ENCODE results near the gene SFMBT2.
A peak's percentile ranks its signal among the peaks of the same experiment; 100 is the strongest.

SFMBT2 gene

GRCh38 chr10:7135188-7135587, 275.6 kb downstream of the SFMBT2 start:
- no peak for DNase-seq (ENCODE audit: low read depth)

DNA sequence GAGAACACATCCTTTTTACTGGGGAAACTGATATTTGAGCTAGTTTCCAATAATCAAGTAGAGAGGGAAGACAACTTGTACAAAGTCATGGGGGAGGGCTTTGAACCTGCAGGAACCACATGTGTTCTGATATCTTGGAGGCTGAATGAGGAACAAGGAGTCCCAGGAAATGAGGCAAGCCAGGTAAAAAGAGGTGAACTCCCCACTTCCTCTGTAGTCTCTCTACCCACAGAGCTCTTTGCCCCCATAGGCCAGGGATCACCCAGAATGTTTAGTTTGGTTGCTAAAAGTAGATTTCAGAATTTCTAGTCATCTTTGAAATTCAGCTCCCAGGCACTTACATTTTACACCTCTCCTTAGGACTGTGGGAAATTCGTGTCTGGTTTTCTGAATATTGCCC, 276.4 kb downstream of the SFMBT2 start:
- no peak for DNase-seq (ENCODE audit: low read depth)

DNA sequence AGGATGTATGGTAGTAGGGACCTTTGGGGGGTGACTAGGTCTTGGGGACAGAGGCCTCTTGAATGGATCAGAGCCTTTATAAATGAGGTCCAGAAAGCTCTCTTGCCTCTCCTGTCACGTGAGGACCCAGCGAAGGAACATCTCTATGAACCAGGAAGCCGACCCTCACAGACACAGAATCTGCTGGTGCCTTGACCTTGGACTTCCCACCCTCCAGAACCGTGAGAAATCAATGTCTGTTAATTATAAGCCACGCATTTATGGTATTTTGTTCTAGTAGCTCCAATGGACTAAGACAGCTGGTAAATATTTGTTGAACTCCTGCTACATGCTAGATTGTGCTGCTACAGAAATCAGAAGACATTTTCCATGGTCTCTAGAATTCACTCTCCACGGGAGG, 276.9 kb downstream of the SFMBT2 start:
- no peak for DNase-seq (ENCODE audit: low read depth)

DNA sequence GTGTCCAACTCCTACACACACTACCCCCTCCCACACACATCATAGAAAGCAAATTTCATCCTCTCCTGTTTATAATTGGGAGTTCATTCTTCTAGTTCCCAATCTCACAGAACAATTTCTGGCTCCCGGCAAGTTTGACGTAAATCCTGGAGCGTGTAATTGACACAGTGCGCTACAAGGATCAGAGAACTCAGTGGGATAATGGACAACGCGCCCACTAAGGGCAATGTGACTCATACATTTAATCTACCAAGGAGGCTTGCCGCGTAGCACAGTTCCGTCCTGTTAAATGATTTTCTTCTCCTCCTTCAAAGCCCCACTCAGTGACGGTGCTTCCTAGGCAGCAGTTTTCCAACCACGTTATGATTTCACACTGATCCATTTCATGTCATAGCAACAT, 277.6 kb downstream of the SFMBT2 start:
- no peak for DNase-seq (ENCODE audit: low read depth)

DNA sequence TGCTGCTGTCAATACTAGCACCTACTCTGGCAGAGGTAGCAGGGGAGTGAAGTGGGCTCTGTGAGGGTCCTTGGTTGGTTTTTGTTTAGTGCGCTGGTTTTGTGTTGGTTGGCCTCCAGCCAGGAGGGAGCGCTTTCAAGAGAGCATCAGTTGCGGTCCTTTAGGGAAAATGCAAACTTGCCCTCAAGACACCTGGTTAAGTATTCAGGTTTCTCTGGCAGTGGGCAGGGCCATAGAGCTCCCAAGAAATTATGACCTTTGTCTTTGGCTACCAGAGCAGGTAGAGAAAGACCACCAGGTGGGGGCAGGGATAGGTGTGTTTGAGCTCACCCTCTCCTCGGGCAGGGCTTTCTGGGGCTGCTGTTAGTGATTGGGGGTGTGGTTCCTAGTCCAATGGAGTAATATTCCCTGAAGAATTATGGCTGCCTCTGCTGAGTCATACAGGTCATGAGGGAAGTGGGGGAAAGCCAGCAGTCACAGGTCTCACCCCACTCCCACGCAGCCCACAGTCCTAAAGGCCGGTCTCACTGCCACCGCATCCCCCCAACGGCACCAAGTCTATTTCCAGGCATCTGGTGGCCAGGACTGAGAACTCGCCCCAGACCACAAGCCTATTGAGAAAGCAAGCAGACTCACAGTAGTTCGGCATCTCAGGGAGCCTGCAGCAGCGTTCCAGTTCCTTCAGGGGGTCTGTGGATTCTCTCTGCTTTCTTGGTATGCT, 280.5 kb downstream of the SFMBT2 start:
- DNase-seq (ENCODE audit: low read depth), result no peak

GRCh38 chr10:7123774-7124173, 287.1 kb downstream of the SFMBT2 start:
- no peak for DNase-seq (ENCODE audit: low read depth)

GRCh38 chr10:7122561-7122960, 288.3 kb downstream of the SFMBT2 start:
- no peak for DNase-seq (ENCODE audit: low read depth)

DNA sequence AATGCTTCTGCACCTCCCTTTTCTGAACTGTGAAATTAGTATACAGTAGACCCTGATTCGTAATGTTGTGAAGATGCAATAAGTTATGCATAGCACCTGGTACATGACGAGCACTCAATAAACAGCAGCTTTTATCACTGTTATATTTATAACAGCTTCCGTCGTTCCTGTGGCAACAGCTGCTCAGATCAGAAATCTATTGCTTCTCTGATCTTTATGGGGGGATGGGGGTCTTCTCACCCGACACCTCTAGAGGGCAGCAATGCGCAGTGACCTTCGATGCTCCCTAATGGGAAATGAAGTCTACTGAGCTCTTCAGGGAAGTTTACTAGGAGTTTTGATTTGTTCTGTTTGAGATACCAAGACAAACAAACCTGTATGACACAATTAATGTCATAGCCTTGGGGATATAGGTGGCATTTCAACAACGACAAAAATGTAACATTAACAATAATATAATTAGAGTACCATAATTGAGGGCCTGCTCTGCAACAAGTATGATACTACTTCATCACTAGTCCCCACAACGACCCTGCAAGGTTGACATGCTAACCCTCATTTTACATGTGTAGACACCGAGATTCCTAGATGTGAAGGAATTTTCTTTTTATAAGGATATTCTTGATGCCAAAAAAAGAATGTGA, 289.6 kb downstream of the SFMBT2 start:
- no peak for DNase-seq (ENCODE audit: low read depth)

DNA sequence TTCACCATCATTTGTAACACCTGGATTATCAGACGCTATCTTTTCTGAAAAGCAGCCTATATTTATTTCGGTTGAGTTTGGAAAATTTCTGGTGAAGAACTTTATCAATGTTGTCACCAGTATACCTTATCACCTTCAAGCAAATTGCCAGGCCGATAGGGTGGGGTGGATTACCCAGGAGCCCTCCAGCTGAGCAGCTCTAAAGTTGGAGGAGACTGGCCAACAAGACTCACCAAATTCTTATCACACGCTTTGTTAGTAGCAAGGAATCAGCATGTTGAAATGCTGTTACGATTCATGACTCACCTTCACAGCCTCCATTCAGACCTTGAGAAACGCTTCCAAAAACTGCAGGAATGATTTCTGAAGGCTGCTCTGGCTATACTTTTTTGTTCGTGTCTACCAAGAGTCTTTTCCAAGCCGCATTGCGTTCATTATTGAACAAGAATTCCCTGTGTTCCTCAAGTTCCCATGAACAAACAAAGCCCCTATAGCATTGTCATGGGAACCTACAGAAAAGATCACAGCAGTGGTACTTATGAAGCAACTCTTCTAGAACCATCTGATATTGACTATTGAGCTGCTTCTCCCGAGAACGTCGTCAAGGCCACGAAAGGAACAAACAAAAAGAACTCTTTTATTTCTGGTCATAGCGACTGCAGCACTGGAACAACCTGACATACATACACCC, 291.4 kb downstream of the SFMBT2 start:
- no peak for DNase-seq (ENCODE audit: low read depth)

DNA sequence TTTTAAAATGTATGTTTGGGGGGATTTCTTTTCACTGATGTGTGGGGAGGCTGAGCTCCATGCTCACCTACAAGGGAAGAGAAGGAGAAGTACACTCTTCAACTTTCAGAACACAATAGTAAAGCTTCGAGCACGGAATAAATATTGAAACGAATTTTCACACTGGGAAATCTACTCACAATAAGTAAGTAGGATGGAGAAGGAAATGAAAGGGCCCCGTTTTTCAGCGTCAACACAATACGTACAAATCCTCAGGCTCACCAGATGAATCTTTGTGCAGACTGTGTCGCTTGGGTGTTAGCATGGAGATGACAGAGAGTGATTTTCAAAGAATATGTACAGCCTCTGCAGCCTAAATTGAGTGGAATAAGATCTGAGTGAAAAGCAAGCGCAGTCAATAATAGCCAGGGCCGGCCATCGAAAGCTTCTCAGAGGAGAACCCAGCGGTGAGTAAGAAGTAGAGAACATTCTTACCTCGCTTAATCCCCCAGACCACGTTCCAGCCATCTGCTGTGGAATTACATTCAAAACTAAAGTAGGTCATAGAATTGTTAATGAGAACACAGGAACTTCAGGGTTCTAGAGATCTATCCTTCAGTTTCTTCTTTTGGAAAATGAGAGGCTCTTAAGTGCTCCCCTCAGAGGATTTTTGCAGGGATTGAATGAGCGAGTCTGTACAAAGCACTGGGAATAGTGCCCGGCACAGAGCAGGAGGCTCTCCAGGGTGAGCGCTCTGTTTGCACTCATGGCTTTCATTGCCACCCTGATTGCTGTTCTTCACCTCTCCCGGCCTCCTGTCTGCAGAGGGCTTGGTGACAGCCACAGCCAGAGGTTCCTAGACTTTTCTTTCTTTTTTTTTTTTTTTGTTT, 292.8 kb downstream of the SFMBT2 start:
- no peak for DNase-seq (ENCODE audit: low read depth)

DNA sequence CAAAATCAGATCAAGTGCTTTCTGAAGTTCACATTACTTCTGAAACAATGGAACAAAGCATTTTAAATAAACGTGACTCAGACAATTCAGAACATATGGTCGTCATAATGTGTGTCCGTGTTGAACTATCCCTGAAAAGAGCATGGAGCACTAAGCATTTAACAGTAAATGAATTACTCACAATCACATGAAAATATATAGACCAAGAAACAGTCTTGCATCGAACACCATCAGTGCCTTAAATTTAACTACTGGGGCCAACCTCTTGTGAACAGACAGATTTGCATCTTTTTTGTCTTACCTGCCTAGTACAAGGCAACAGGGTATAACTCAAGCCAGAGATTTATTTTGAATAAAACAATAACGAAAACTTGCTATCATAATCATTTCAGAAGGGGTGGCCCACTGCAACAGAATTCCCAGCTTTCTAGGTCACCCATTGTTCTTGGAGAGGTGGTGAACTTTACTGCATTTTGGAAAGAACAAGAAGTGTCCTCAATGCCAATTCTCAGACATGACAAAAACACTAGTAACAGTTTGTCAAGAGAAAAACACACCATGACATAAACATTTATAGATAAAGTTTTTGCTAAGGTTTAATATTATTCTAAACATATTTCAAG, 293.5 kb downstream of the SFMBT2 start:
- no peak for DNase-seq (ENCODE audit: low read depth)

DNA sequence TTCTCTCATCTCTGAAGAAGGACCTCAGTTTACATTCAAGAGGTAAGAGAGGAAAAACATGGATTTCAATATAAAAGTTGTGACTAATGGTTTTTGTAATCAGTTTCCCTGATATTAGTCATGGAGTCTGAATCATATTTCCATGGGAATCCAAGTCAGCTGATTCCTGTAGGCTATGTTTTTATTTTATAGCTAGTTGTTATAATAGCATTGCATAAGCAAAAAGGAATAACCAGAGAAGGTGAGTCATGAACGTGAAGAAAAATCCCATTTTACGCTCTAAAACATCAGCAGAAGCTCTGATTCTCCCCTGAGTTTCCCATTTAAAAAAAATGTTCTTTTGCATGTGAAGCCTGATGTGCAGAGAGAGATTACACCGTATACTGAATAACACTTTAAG, 299.3 kb downstream of the SFMBT2 start:
- DNase-seq (ENCODE audit: low read depth), result peak; percentile 35

GRCh38 chr10:7111089-7111488, 299.7 kb downstream of the SFMBT2 start:
- no peak for DNase-seq (ENCODE audit: low read depth)
